ENCODE measurements around the gene C4orf51. TPM values are rescaled to one million over a fixed set of nuclear protein-coding genes. Genes with fewer than 3 reads are reported as not detected.

The C4orf51 gene
- total RNA-seq, 1 experiment from 2014 or later: not detected

GRCh38 chr4:145730026-145730425 is 50.1 kb downstream of the C4orf51 start:
- no peaks in the 10 kb centered on the region for H3K79me2 ChIP-seq (ENCODE audit: low read length)
- peaks cover 3% of the 10 kb centered on the region for H3F3A ChIP-seq (ENCODE audit: low read length, unreplicated experiment)
- intact Hi-C loops (cut with micrococcal nuclease): loop anchor here (10.0 kb wide), 2 partner anchors 115 to 545 kb away; partner anchors contain the start of gene OTUD4
- H3K4me2 ChIP-seq (ENCODE audit: low read length): no peak overlapping the region
- no peak overlapping the region for H3K4me3 ChIP-seq (ENCODE audit: low read length)
- no peak for DNase-seq
- no peaks in the 10 kb centered on the region for H3K27me3 ChIP-seq (ENCODE audit: low read length)
- CTCF ChIA-PET: no interaction called here
- H3K4me1 ChIP-seq (ENCODE audit: insufficient read depth, low read length): peaks cover 35% of the 10 kb centered on the region
- TF ChIP-seq CTCF (conservative IDR thresholded peaks at IDR 0.05; ENCODE audit: low read depth, low read length) (no peak), EZH2phosphoT487 (IDR thresholded peaks at IDR 0.05; ENCODE audit: borderline replicate concordance, low read length) (no peak), EZH2 (IDR thresholded peaks at IDR 0.05; ENCODE audit: low read length, unreplicated experiment) (no peak)
- no TSS peak for BruUV-seq (replicated peaks)
- no peaks in the 10 kb centered on the region for H3K36me3 ChIP-seq (ENCODE audit: low read depth, low read length)
- no peaks in the 10 kb centered on the region for H4K20me1 ChIP-seq (ENCODE audit: low read length)
- no peak for ATAC-seq
- H3K9me3 ChIP-seq (ENCODE audit: low read length): no peaks in the 10 kb centered on the region
- H3K9ac ChIP-seq (ENCODE audit: low read length): no peak overlapping the region
- POLR2A ChIA-PET (ENCODE audit: unreplicated experiment): no interaction called here
- H3K9me2 ChIP-seq (replicated peaks; ENCODE audit: low read length): no peaks in the 10 kb centered on the region
- H3K27ac ChIP-seq (ENCODE audit: low read length): no peak overlapping the region
- no peak overlapping the region for H2AFZ ChIP-seq (ENCODE audit: low read length)

DNA sequence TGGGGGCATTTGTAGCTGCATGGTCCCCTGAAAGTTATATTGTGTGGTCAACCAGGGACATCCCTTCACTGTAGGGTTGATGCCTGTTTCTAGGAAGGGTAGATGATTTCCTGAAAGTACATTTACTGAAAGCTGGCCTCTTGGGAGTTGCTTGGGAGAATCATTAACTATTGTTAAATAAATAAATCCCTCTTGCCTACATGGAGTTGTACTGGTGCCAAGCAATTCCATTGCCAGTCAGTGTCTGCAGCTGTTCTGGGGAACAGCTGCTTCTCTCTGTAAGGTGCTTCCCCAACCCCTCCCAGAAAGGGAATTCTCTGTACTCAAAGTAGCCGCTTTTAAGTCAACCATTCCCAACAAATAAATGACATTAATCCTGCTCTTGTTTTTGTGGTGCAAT is 51.1 kb downstream of the C4orf51 start:
- ATAC-seq (no peak), DNase-seq (peak; percentile 19)

More for the DNA sequence above, 51.1 kb downstream of the C4orf51 start:
- no peak overlapping the region for H2AFZ ChIP-seq (ENCODE audit: low read length)
- POLR2A ChIA-PET (ENCODE audit: unreplicated experiment): no interaction called here
- CTCF ChIA-PET: no interaction called here
- no peak overlapping the region for H3K27ac ChIP-seq (ENCODE audit: low read length)
- H4K20me1 ChIP-seq (ENCODE audit: low read length): no peaks in the 10 kb centered on the region
- TF ChIP-seq EZH2 (IDR thresholded peaks at IDR 0.05; ENCODE audit: low read length, unreplicated experiment) (no peak), EZH2phosphoT487 (IDR thresholded peaks at IDR 0.05; ENCODE audit: borderline replicate concordance, low read length) (no peak), CTCF (conservative IDR thresholded peaks at IDR 0.05; ENCODE audit: low read depth, low read length) (no peak)
- no peaks in the 10 kb centered on the region for H3K36me3 ChIP-seq (ENCODE audit: low read depth, low read length)
- peaks cover 43% of the 10 kb centered on the region for H3K4me1 ChIP-seq (ENCODE audit: insufficient read depth, low read length)
- H3K9me2 ChIP-seq (replicated peaks; ENCODE audit: low read length): no peaks in the 10 kb centered on the region
- intact Hi-C loops (cut with micrococcal nuclease): loop anchor here (10.0 kb wide), 2 partner anchors 114 to 546 kb away; partner anchors contain the start of gene OTUD4
- H3K9me3 ChIP-seq (ENCODE audit: low read length): no peaks in the 10 kb centered on the region
- H3F3A ChIP-seq (ENCODE audit: low read length, unreplicated experiment): peaks cover 10% of the 10 kb centered on the region
- no TSS peak for BruUV-seq (replicated peaks)
- no peak overlapping the region for H3K4me2 ChIP-seq (ENCODE audit: low read length)
- H3K27me3 ChIP-seq (ENCODE audit: low read length): no peaks in the 10 kb centered on the region
- no peak overlapping the region for H3K4me3 ChIP-seq (ENCODE audit: low read length)
- no peaks in the 10 kb centered on the region for H3K79me2 ChIP-seq (ENCODE audit: low read length)
- no peak overlapping the region for H3K9ac ChIP-seq (ENCODE audit: low read length)
